ENCODE measurements around the gene PDP2.
A peak's percentile ranks its signal among the peaks of the same experiment; 100 is the strongest.
"Not testable (repeated sequence)": the region's sequence is repeated elsewhere in the genome, so short reads cannot be mapped to it uniquely, and the experiment has no call there.

The PDP2 gene

GRCh38 chr16:66886321-66886720 is 6.0 kb downstream of the PDP2 start:
- FAIRE-seq, result no peak
- TF ChIP-seq POLR2A (IDR thresholded peaks at IDR 0.05; ENCODE audit: low read depth, low read length), result no peak
- DNase-seq (ENCODE audit: insufficient read length, low spot score), result no peak

- FAIRE-seq, result no peak
- DNase-seq (ENCODE audit: insufficient read length, low spot score), result no peak
- TF ChIP-seq POLR2A (IDR thresholded peaks at IDR 0.05; ENCODE audit: low read depth, low read length), result no peak
Observed at GRCh38 chr16:66886914-66887313, 6.6 kb downstream of the PDP2 start.

GRCh38 chr16:66888647-66889615 is 8.6 kb downstream of the PDP2 start:
- no peak for FAIRE-seq
- no peak for TF ChIP-seq POLR2A (IDR thresholded peaks at IDR 0.05; ENCODE audit: low read depth, low read length)

DNA sequence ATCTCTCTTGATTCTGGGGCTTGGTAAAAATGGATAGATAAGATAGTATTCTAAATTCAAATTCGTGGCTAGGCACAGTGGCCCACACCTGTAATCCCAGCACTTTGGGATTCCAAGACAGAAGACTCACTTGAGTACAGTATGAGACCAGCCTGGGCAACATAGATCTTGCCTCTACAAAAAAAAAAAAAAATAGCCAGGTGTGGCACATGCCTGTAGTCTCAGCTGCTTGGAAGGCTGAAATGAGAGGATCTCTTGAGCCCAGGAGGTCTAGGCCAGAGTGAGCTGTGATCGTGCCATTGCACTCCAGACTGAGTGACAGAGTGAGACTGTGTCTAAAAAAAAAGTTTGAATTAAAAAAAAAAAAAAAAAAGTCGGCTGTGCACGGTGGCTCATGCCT is 9.3 kb downstream of the PDP2 start:
- no peak for DNase-seq (ENCODE audit: insufficient read length, low spot score)
- FAIRE-seq, result no peak
- no peak for TF ChIP-seq POLR2A (IDR thresholded peaks at IDR 0.05; ENCODE audit: low read depth, low read length)

More at GRCh38 chr16:66888647-66889615, 8.6 kb downstream of the PDP2 start:
- no peak for DNase-seq (ENCODE audit: insufficient read length, low spot score)

DNA sequence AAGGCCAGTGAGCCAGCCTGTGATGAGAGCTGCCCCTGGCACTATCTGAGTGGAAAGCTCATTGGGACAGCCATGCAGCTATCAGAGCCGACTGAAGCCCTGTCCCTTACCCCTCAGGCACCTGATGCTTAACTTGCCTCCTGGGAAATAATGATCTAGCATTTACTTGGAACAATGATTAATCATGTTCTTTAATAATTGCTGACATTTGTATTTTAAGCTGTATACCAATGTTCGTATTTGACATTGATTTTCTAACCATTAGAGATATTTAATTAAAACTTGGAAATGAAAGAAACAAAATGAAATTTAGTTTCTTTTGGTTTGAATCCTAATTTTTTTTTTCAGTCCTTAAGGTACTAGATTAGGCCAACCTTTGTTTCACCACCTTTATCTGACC is 10.5 kb downstream of the PDP2 start:
- no peak for FAIRE-seq
- no peak for TF ChIP-seq POLR2A (IDR thresholded peaks at IDR 0.05; ENCODE audit: low read depth, low read length)
- DNase-seq (ENCODE audit: insufficient read length, low spot score), result no peak

DNA sequence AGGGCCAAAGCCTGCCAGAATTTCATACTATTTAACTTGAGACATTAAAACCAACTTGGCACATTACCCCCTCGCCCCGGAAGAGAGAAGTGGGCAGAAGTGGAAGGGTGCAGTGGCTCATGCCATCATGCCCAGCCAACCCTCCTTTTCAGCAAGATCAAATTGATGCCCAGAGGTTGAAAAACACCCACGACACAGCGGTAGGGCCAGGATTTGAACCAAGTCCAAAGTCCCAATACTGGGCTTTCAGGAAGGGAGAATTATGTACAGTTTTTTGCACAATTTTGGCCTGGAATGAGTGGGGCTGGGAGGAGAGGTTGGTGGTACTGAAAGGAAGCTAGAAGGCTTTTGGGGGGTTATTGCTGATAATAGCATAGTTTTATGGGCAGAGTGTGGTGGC is 11.0 kb downstream of the PDP2 start:
- TF ChIP-seq POLR2A (IDR thresholded peaks at IDR 0.05; ENCODE audit: low read depth, low read length), result no peak
- no peak for FAIRE-seq
- no peak for DNase-seq (ENCODE audit: insufficient read length, low spot score)

DNA sequence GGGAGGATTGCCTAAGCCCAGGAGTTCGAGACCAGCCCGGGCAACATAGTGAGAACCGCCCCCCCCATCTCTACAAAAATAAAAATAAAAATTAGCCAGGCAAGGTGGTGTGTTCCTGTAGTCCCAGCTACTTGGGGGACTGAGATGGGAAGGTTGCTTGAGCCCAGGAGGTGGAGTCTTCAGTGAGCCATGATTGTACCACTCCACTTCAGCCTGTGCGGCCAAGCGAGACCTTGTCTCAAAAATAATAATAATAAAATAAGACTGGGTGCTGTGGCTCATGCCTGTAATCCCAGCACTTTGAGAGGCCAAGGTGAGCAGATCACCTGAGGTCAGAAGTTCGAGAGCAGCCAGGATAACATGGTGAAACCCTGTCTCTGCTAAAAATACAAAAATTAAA is 11.5 kb downstream of the PDP2 start:
- TF ChIP-seq POLR2A (IDR thresholded peaks at IDR 0.05; ENCODE audit: low read depth, low read length), result no peak
- DNase-seq (ENCODE audit: insufficient read length, low spot score) (no peak), FAIRE-seq (no peak)

DNA sequence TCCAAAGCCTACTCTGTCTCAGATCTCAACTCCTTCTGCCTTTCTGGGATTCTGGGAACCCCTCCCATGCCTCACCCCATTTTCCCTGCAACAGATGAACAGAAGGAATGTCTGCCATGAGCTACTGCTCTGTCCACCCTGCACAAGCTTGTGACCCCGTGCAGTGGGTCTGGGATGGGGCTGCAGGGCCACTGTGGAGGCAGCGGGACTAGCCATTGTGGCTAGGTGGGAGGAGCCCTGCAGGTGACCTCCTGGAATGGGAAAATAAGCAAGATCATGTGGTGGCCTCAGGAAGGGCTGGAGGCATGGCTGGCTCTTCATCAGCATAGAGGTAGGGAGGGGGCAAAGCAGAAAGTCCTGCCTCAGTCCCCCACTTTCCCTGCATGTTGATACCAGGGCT is 13.7 kb downstream of the PDP2 start:
- DNase-seq (ENCODE audit: insufficient read length, low spot score), result no peak
- no peak for TF ChIP-seq POLR2A (IDR thresholded peaks at IDR 0.05; ENCODE audit: low read depth, low read length)
- no peak for FAIRE-seq

- peak; percentile 89 for FAIRE-seq
- peak; percentile 65 for DNase-seq (ENCODE audit: insufficient read length, low spot score)
- TF ChIP-seq POLR2A (IDR thresholded peaks at IDR 0.05; ENCODE audit: low read depth, low read length), result no peak
Observed at GRCh38 chr16:66894948-66895688, 14.8 kb downstream of the PDP2 start.

DNA sequence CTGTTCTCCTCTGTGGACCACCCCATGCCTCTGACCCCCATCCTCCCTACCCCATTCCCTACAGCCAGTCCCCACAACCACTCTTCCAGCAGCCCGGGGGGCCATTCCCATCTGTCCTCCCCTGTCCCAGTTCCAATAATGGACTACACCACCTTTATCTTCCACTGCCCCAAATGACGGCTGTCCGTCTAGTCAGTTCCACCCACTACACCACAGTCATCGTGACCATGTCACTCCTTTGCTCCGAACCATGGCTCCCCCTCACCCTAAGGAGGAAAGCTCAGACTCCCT is 15.3 kb downstream of the PDP2 start:
- FAIRE-seq, result no peak
- no peak for TF ChIP-seq POLR2A (IDR thresholded peaks at IDR 0.05; ENCODE audit: low read depth, low read length)
- no peak for DNase-seq (ENCODE audit: insufficient read length, low spot score)

DNA sequence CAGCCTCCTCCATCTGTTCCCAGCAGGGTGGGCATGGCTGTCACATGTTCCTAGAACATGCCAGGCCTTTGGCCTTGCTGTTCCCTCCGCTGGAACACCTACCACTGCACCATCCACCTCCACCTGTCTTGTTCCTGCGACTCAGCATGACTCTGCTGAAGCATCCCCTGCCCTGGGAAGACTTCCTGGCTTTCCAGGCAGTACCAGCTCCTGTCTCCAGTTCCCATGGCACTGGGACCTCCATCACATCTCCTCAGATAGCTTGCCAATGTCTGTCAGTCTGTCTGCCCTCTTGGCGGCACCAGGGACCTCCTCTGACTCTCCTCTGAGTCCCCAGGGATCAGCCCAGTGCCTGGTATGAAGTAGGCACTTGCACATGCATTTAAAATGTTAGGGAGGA is 15.7 kb downstream of the PDP2 start:
- DNase-seq (ENCODE audit: insufficient read length, low spot score), result no peak
- no peak for TF ChIP-seq POLR2A (IDR thresholded peaks at IDR 0.05; ENCODE audit: low read depth, low read length)

DNA sequence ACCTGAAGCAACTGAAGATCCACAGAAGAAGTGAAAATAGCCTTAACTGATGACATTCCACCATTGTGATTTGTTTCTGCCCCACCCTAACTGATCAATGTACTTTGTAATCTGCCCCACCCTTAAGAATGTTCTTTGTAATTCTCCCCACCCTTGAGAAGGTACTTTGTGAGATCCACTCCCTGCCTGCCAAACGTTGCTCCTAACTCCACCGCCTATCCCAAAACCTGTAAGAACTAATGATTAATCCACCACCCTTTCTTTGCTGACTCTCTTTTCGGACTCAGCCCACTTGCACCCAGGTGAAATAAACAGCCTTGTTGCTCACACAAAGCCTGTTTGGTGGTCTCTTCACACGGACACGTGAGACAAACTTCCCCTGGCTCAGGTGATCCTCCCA is 16.4 kb downstream of the PDP2 start:
- not testable (repeated sequence) for FAIRE-seq; DNase-seq (ENCODE audit: insufficient read length, low spot score)

More for the DNA sequence above, 15.7 kb downstream of the PDP2 start:
- no peak for FAIRE-seq

DNA sequence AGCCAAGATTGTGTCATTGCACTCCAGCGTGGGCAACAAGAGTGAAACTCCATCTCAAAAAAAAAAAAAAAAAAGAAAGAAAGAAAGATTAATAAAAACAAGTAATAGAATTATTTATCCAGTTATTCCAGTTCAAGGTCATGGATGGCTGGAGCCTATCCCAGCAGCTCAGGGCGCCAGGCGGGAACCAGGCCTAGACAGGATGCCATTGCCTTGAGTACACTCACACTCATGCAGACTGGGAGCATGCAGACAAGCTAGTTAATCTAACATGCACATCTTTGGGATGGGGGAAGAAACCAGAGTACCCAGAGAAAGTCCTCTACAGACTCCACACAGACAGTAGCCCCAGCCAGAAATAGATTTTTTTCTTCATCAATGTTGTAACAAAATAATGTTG is 17.9 kb downstream of the PDP2 start:
- TF ChIP-seq POLR2A (IDR thresholded peaks at IDR 0.05; ENCODE audit: low read depth, low read length), result no peak
- DNase-seq (ENCODE audit: insufficient read length, low spot score), result no peak
- FAIRE-seq, result no peak

- FAIRE-seq, result no peak
- TF ChIP-seq POLR2A (IDR thresholded peaks at IDR 0.05; ENCODE audit: low read depth, low read length), result no peak
- DNase-seq (ENCODE audit: insufficient read length, low spot score), result no peak
Observed at GRCh38 chr16:66898933-66899309, 18.6 kb downstream of the PDP2 start.

All from H54 (cell line).